IPS-18a (cell line): ENCODE measurements around the gene ANKRD60.
A peak's percentile ranks its signal among the peaks of the same experiment; 100 is the strongest.

Experiments used
- H3K27ac ChIP-seq: one replicate; pipeline ENCODE4 v1.5.1; 2013; ENCODE audit warnings: low read length
- H3K27me3 ChIP-seq: one replicate; pipeline ENCODE4 v1.6.1; 2013; ENCODE audit warnings: mild to moderate bottlenecking, low read length; ENCODE audit not compliant: control insufficient read depth, insufficient read depth
- H3K36me3 ChIP-seq: one replicate; pipeline ENCODE4 v1.6.1; 2013; ENCODE audit warnings: low read depth, low read length; ENCODE audit not compliant: control insufficient read depth
- H3K4me1 ChIP-seq: one replicate; pipeline ENCODE4 v1.6.1; 2013; ENCODE audit warnings: low read depth, low read length; ENCODE audit not compliant: control insufficient read depth
- H3K4me3 ChIP-seq: one replicate; pipeline ENCODE4 v1.5.1; 2013; ENCODE audit warnings: low read length
- H3K9ac ChIP-seq: one replicate; pipeline ENCODE4 v1.6.1; 2013; ENCODE audit warnings: mild to moderate bottlenecking, low read length, moderate library complexity
- H3K9me3 ChIP-seq: one replicate; pipeline ENCODE4 v1.6.1; 2013; ENCODE audit warnings: low read depth, low read length; ENCODE audit not compliant: control insufficient read depth

ANKRD60 gene, protein sequence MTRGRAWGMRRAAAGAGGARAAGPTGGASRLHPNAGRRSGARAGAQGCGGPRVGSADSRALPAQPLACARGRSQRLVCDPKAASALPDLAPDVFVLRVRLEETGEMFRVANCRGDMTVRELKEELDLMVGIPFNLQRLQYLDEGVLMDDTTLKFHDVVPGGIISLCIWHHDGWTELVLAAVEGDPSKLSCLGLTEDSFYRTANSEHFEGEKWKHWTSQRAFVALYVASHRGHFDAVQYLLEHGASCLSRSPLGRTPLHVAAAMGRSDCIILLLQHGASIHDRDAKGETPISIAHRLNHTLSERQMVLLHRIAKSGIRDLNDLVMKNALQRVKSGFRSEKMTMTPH

GRCh38 chr20:58228484-58229197 is at the start of gene ANKRD60:
TSS of gene ANKRD60 (minus strand) at chr20:58228653. CDS start at chr20:58228653, 0 bp downstream.
- peak within 1 kb of the TSS; percentile 67 for H3K9ac ChIP-seq
- H3K36me3 ChIP-seq, result no peaks in the 10 kb centered on the region
- H3K27ac ChIP-seq, result no peak within 1 kb of the TSS
- no peaks in the 10 kb centered on the region for H3K4me1 ChIP-seq
- no peaks in the 10 kb centered on the region for H3K9me3 ChIP-seq
- H3K27me3 ChIP-seq, result peaks cover 35% of the 10 kb centered on the region
- peak within 1 kb of the TSS; percentile 61 for H3K4me3 ChIP-seq

GRCh38 chr20:58277578-58278472 is 49.4 kb upstream of the ANKRD60 start:
- no peak overlapping the region for H3K9ac ChIP-seq
- H3K36me3 ChIP-seq, result no peaks in the 10 kb centered on the region
- H3K4me1 ChIP-seq, result no peaks in the 10 kb centered on the region
- H3K27me3 ChIP-seq, result no peaks in the 10 kb centered on the region
- no peak overlapping the region for H3K4me3 ChIP-seq
- H3K9me3 ChIP-seq, result peaks cover 3% of the 10 kb centered on the region
- no peak overlapping the region for H3K27ac ChIP-seq

DNA sequence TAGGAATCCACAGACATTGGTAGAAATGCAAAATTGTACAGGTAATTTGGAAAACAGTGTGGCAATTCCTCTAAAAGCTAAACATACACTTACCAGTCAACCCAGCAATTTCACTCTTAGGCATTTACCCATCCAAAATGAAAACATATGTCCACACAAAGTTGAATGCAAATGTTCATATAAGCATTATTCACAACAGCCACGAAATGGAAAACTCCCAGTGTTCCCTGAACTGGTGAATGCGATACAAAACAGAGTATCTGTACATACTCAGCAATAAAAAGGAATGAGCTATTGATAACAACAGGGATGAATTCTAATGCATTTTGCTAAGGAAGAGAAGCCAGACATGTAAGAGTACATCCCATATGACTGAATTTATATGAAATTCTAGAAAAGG is 48.7 kb upstream of the ANKRD60 start:
- Histone ChIP-seq H3K27ac (no peak overlapping the region), H3K4me1 (no peaks in the 10 kb centered on the region), H3K36me3 (no peaks in the 10 kb centered on the region), H3K9ac (no peak overlapping the region), H3K9me3 (peaks cover 3% of the 10 kb centered on the region), H3K4me3 (no peak overlapping the region), H3K27me3 (no peaks in the 10 kb centered on the region)

- no peak overlapping the region for H3K9ac ChIP-seq
- H3K27me3 ChIP-seq, result no peaks in the 10 kb centered on the region
- no peak overlapping the region for H3K27ac ChIP-seq
- no peaks in the 10 kb centered on the region for H3K4me1 ChIP-seq
- peaks cover 3% of the 10 kb centered on the region for H3K9me3 ChIP-seq
- H3K4me3 ChIP-seq, result no peak overlapping the region
- no peaks in the 10 kb centered on the region for H3K36me3 ChIP-seq
Observed at GRCh38 chr20:58274384-58274783, 45.9 kb upstream of the ANKRD60 start.

DNA sequence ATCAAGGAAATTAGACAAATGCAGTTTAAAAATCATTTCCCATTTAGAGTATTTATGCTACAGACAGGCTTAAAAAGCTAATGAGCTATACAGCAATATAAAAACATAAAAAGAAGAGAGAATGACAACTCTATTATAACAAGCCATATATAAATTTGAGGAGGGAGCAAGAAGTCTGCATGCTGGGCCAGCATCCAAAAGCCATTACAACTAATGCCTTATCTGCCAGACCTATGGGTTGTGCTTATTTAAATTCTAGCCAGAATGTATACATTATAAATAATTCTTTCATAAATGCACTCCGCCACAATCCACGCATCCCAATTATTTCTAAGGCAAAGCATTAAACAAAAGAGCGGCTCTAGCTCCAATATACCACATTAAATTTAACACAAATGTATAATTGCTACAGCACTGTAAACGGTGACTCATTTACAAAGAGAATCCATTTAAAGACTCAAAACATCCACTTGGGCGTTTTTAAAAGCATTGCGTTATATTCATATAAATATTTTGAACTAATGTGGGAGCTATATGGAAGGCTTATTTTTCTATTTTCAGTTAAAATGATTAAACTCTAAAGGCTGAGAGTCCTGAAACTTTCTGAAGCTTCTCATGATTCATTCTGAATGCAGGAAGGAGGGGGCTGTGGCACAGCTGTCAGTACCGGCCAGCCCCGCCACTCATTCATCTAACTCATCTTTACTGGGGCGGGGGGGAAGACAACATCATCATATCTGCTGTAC is 43.3 kb upstream of the ANKRD60 start:
- no peaks in the 10 kb centered on the region for H3K36me3 ChIP-seq
- H3K9ac ChIP-seq, result no peak overlapping the region
- H3K27ac ChIP-seq, result no peak overlapping the region
- no peaks in the 10 kb centered on the region for H3K4me1 ChIP-seq
- H3K4me3 ChIP-seq, result no peak overlapping the region
- no peaks in the 10 kb centered on the region for H3K27me3 ChIP-seq
- H3K9me3 ChIP-seq, result peaks cover 3% of the 10 kb centered on the region

GRCh38 chr20:58268936-58269619 is 40.6 kb upstream of the ANKRD60 start:
- no peak overlapping the region for H3K9ac ChIP-seq
- no peak overlapping the region for H3K4me3 ChIP-seq
- no peaks in the 10 kb centered on the region for H3K27me3 ChIP-seq
- no peaks in the 10 kb centered on the region for H3K36me3 ChIP-seq
- no peaks in the 10 kb centered on the region for H3K9me3 ChIP-seq
- no peak overlapping the region for H3K27ac ChIP-seq
- no peaks in the 10 kb centered on the region for H3K4me1 ChIP-seq

- Histone ChIP-seq H3K36me3 (no peaks in the 10 kb centered on the region), H3K27ac (no peak overlapping the region), H3K4me3 (no peak overlapping the region), H3K4me1 (no peaks in the 10 kb centered on the region), H3K27me3 (no peaks in the 10 kb centered on the region), H3K9me3 (no peaks in the 10 kb centered on the region), H3K9ac (no peak overlapping the region)
Observed at GRCh38 chr20:58268421-58268821, 40.0 kb upstream of the ANKRD60 start.

DNA sequence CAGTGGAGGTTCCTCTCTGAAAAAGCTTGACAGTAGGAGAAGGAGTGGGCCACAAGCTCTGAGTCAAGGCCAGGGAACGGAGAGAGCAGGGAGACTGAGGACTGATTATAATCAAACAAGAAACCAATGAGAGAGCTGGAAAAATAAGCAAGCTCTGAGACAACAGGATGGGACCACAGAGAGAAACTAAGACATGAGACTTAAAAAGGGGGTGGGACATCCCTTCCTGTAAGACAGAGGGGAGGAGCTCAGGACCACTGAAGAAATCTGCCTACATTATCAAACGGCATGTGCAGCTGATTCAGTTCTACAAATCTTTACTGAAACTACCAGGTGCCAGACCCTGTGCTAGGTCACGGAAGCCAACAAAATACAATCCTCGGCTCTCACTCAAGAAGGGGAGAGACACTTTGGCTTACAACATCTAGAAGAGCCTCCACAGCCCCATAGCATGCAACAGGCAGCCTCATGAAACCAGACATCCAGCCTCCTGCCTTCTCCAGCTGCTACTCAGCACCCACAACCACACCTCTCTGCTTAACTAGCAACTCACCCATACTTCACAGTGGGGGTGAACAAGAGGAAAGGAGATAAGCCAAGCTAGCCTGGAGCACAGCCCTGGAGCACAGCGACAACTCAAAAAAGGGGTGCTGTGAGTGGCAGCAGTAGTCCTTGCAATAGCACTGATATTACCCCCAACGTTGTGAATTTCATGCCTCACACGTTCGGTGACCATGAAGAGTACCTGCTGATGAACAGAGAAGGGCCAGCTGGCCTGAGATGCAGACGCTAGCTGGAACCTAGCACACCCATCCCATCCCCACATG is 39.1 kb upstream of the ANKRD60 start:
- Histone ChIP-seq H3K9me3 (no peaks in the 10 kb centered on the region), H3K9ac (no peak overlapping the region), H3K4me3 (no peak overlapping the region), H3K36me3 (no peaks in the 10 kb centered on the region), H3K27me3 (no peaks in the 10 kb centered on the region), H3K4me1 (no peaks in the 10 kb centered on the region), H3K27ac (no peak overlapping the region)

DNA sequence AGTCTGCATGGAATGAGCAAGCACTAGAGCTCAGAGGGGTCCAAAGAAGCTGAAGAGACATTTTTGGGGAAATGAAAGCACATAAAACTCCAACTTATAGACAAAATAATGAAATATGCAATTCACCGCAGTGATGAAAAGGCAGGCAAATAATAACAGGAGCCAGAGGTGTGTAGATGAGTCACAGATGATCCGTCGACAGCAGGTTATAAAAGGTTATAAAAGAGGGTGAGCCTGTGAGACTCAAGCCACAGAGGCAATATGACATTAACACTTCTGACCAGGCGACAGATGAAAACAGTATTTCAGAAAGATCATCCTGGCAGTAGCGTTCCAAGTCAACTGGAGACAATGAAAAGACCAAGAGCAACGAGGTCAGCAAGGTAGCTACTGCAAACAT is 35.8 kb upstream of the ANKRD60 start:
- Histone ChIP-seq H3K9ac (no peak overlapping the region), H3K9me3 (no peaks in the 10 kb centered on the region), H3K27me3 (no peaks in the 10 kb centered on the region), H3K27ac (no peak overlapping the region), H3K4me1 (no peaks in the 10 kb centered on the region), H3K4me3 (no peak overlapping the region), H3K36me3 (no peaks in the 10 kb centered on the region)

DNA sequence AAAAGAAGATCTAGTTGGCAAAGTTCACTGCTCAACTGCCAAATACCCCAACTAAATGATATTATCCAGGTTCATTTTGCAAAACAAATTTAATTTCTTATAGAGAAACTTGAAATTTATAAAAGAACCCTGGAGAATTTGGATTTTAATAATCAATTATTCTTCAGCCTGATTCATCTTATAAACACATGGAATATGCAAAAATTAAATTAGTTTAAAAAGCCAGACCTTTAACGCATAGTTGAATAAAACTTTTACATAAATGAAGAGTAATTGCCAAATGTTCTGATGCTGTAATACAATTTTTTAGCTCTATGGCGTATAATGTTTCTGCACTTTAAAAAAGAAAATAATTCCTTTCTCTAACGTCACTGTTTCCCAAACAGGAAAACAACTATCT is 33.2 kb upstream of the ANKRD60 start:
- Histone ChIP-seq H3K27me3 (no peaks in the 10 kb centered on the region), H3K36me3 (no peaks in the 10 kb centered on the region), H3K9ac (no peak overlapping the region), H3K4me1 (peaks cover 5% of the 10 kb centered on the region), H3K9me3 (no peaks in the 10 kb centered on the region), H3K27ac (no peak overlapping the region), H3K4me3 (no peak overlapping the region)
